Parathyroid adenoma (tissue), 2 donors: ENCODE data around the gene POLR1H.
A peak's percentile ranks its signal among the peaks of the same experiment; 100 is the strongest.

Experiments
- H2AFZ ChIP-seq: fragments of 300-600 bp; sonication (generic); one replicate; pipeline ENCODE4 v1.7.0; 2017; ENCODE audit warnings: antibody characterized with exemption, mild to moderate bottlenecking
- H3K27ac ChIP-seq: fragments of 300-600 bp; sonication (generic); one replicate; pipeline ENCODE4 v1.7.0; 2017
- H3K27me3 ChIP-seq: fragments of 300-600 bp; sonication (generic); one replicate; pipeline ENCODE4 v1.7.0; 2017; ENCODE audit warnings: low read length; ENCODE audit not compliant: control insufficient read depth, insufficient read depth
- H3K36me3 ChIP-seq: fragments of 300-600 bp; sonication (generic); one replicate; pipeline ENCODE4 v1.7.0; 2017; ENCODE audit warnings: low read length; ENCODE audit not compliant: control insufficient read depth, insufficient read depth
- H3K4me1 ChIP-seq: fragments of 300-600 bp; sonication (generic); one replicate; pipeline ENCODE4 v1.7.0; 2017; ENCODE audit warnings: control low read depth
- H3K4me2 ChIP-seq: fragments of 300-600 bp; sonication (generic); one replicate; pipeline ENCODE4 v1.7.0; 2017; ENCODE audit warnings: low read length
- H3K4me3 ChIP-seq: fragments of 300-600 bp; sonication (generic); one replicate; pipeline ENCODE4 v1.7.0; 2017; ENCODE audit warnings: low read depth, low read length
- H3K79me2 ChIP-seq: fragments of 300-600 bp; sonication (generic); one replicate; pipeline ENCODE4 v1.7.0; 2017; ENCODE audit warnings: control low read depth
- H3K9ac ChIP-seq: fragments of 300-600 bp; sonication (generic); one replicate; pipeline ENCODE4 v1.7.0; 2017; ENCODE audit warnings: mild to moderate bottlenecking
- H3K9me3 ChIP-seq: fragments of 300-600 bp; sonication (generic); one replicate; pipeline ENCODE4 v1.7.0; 2017; ENCODE audit warnings: low read length; ENCODE audit not compliant: control insufficient read depth
- CTCF ChIP-seq: fragments of 300-600 bp; sonication (generic); IDR thresholded peaks from one replicate; pipeline ENCODE4 v1.7.0; 2017; ENCODE audit warnings: antibody characterized with exemption, mild to moderate bottlenecking
- donor health status: primary hyperparathyroidism.

POLR1H gene

DNA sequence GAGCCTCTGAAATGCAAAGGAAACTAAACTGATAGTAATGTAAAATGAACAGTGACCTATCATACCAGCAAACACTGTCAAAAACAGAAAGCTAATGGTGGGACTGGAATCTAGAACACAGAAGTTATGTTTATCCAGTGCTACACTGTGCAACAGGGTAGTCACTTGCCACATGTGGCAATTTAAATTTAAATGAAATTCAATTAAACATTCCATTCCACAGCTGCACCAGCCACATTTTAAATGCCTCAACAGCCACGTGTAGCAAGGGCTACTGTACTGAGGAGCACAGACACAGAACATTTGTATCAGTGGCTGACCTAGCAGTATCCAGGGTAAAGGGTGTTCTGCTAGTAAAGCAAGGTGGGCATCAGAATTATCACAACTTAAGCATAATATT, 5.6 kb upstream of the POLR1H start:
- no peaks in the 10 kb centered on the region for H3K9me3 ChIP-seq
- TF ChIP-seq CTCF = no peak
- no peak overlapping the region for H3K4me3 ChIP-seq
- no peak overlapping the region for H2AFZ ChIP-seq
- H3K79me2 ChIP-seq = peaks cover under 1% of the 10 kb centered on the region
- H3K27me3 ChIP-seq = no peaks in the 10 kb centered on the region
- H3K27ac ChIP-seq = no peak overlapping the region
- H3K9ac ChIP-seq = no peak overlapping the region
- no peak overlapping the region for H3K4me2 ChIP-seq
- no peaks in the 10 kb centered on the region for H3K36me3 ChIP-seq
- peaks cover 8% of the 10 kb centered on the region for H3K4me1 ChIP-seq

GRCh38 chr6:30060606-30061091, 416 bp upstream of the POLR1H start:
- peaks cover 11% of the 10 kb centered on the region for H3K79me2 ChIP-seq
- no peaks in the 10 kb centered on the region for H3K9me3 ChIP-seq
- H3K27ac ChIP-seq = peak overlapping the region; percentile 83
- no peak for TF ChIP-seq CTCF
- no peaks in the 10 kb centered on the region for H3K27me3 ChIP-seq
- no peaks in the 10 kb centered on the region for H3K36me3 ChIP-seq
- peak overlapping the region; percentile 93 for H2AFZ ChIP-seq
- H3K9ac ChIP-seq = peak overlapping the region; percentile 71
- H3K4me3 ChIP-seq = peak overlapping the region; percentile 94
- H3K4me2 ChIP-seq = peak overlapping the region; percentile 93
- peaks cover 8% of the 10 kb centered on the region for H3K4me1 ChIP-seq

DNA sequence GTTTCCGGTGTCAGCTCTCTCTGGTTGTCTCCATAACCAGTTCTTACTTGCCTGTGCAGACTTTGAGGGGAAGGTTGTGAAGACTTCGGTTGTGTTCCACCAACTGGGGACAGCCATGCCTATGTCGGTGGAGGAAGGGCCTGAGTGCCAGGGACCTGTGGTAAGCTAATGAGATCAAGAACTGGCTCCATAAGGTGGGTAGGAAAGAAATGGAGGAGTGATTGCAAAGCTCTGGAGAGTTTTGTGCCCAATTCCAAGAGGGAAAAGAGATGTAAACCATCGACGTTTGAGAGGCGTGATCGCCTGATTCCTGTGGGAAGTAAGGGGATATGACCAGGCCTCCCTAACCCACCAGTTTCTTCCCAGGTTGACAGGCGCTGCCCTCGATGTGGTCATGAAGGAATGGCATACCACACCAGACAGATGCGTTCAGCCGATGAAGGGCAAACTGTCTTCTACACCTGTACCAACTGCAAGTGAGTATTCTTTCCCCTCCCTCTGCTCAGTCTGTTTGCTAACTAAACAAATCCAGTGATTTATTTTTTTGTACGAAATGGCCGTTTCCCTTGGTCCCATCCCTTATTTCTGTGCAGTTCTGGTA, 893 bp downstream of the POLR1H start:
- no peaks in the 10 kb centered on the region for H3K27me3 ChIP-seq
- H3K79me2 ChIP-seq = peaks cover 11% of the 10 kb centered on the region
- H3K36me3 ChIP-seq = no peaks in the 10 kb centered on the region
- H3K4me3 ChIP-seq = peak overlapping the region; percentile 94
- H3K4me1 ChIP-seq = peaks cover 8% of the 10 kb centered on the region
- H3K4me2 ChIP-seq = peak overlapping the region; percentile 93
- H2AFZ ChIP-seq = peak overlapping the region; percentile 93
- no peaks in the 10 kb centered on the region for H3K9me3 ChIP-seq
- no peak for TF ChIP-seq CTCF
- H3K27ac ChIP-seq = peak overlapping the region; percentile 83
- peak overlapping the region; percentile 71 for H3K9ac ChIP-seq

- Histone ChIP-seq H3K27ac (no peak overlapping the region), H3K9me3 (no peaks in the 10 kb centered on the region), H3K36me3 (no peaks in the 10 kb centered on the region), H3K4me3 (no peak overlapping the region), H2AFZ (no peak overlapping the region), H3K4me1 (peaks cover 8% of the 10 kb centered on the region), H3K27me3 (no peaks in the 10 kb centered on the region), H3K4me2 (no peak overlapping the region), H3K9ac (no peak overlapping the region), H3K79me2 (peaks cover 11% of the 10 kb centered on the region)
- TF ChIP-seq CTCF = no peak
Observed at GRCh38 chr6:30062471-30063178, 1.6 kb downstream of the POLR1H start.
